Suprapubic skin (tissue), 4 donors: Measurements from ENCODE around the gene CALHM1. TPM values are rescaled to one million over a fixed set of nuclear protein-coding genes. Genes with fewer than 3 reads are reported as not detected.
A peak's percentile ranks its signal among the peaks of the same experiment; 100 is the strongest.

ENCODE experiments used
- DNase-seq, 2 donors: peaks; one replicate each; pipeline ENCODE4 v3.0.0-alpha.2; 2019; ENCODE audit warnings: low spot score in 2 of 2
- H3K27ac ChIP-seq: fragments of 200-600 bp; sonication (generic); one replicate; pipeline ENCODE4 v1.5.1; 2019
- H3K27me3 ChIP-seq: fragments of 200-600 bp; sonication (generic); one replicate; pipeline ENCODE4 v1.5.1; 2019
- H3K36me3 ChIP-seq: fragments of 200-600 bp; sonication (generic); one replicate; pipeline ENCODE4 v1.5.1; 2019
- H3K4me1 ChIP-seq: fragments of 200-600 bp; sonication (generic); one replicate; pipeline ENCODE4 v1.5.1; 2019
- H3K4me3 ChIP-seq: fragments of 200-600 bp; sonication (generic); one replicate; pipeline ENCODE4 v1.5.1; 2019; ENCODE audit warnings: mild to moderate bottlenecking
- H3K9me3 ChIP-seq: fragments of 200-600 bp; sonication (generic); one replicate; pipeline ENCODE4 v1.5.1; 2019
- EP300 ChIP-seq: sonication (generic); formaldehyde crosslinking; IDR thresholded peaks from one replicate; pipeline ENCODE4 v1.6.1; 2017; ENCODE audit warnings: antibody characterized with exemption
- POLR2A ChIP-seq, 2 donors: fragments of 450-650 bp; IDR thresholded peaks; one replicate each; pipeline ENCODE4 v1.6.1; 2017; ENCODE audit warnings: antibody characterized with exemption in 2 of 2, mild to moderate bottlenecking in 2 of 2, moderate library complexity in 2 of 2
- POLR2AphosphoS5 ChIP-seq, 3 donors: sonication (generic); formaldehyde crosslinking; IDR thresholded peaks; one replicate each; pipeline ENCODE4 v1.6.1; 2017; ENCODE audit warnings: antibody characterized with exemption in 3 of 3
- WGBS: methylation state at CpG from one replicate; pipeline ENCODE4 v1.1.5; 2018; 5-methylcytosine and 5-hydroxymethylcytosine counted together
- total RNA-seq, 4 donors: library from RNA; depleted of rRNA; stranded (reverse); fragments of >200 nt; gene quantifications; one replicate each; pipeline ENCODE4 v1.1.0, GENCODE V29; 2016
- TF ChIP-seq, protein P1 (sequence below), 2 donors: fragments of 200-600 bp in 1 of 2; fragments of 450-650 bp in 1 of 2; sonication (generic) in 1 of 2; IDR thresholded peaks; one replicate each; pipeline ENCODE4 v1.5.1; 2016 to 2019; ENCODE audit warnings: antibody characterized with exemption in 2 of 2, mild to moderate bottlenecking in 1 of 2, moderate library complexity in 1 of 2

CALHM1 gene
- total RNA-seq, 4 donors from 2014 or later = not detected

DNA sequence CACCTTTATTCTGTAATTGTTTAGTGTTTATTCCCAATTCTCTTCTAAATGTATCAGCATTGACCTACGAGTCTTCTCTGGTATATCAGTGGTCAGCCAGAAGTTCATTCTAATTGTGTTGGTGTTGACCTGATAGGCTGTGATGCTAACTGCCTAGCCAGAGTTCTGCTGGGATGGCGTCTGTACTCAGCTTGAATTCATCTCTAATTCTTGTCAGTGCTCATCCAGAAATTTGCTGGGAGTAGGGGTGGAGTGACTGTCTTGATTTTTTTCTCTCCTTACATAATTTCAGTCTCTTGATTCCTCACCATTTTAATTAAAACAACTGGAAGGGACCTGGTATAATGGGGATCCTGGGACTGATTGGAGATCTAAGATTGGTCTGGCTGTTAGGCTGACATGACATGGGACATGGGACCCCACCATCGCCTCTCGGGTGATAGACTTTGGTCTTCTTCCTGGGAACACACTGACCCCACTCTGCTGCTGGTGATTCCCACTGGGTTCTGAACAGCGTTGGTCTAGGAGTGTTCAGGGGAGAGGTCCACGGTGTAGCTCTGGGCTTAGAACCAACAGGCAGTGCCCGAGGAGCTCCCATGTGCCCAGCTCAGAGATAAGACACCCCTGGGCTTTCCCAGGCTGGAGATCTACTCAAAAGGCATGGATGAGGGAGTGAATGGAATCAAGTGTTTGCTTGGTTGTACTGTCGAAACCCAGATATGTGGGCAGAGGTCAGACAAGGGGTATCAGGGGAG, 38.6 kb upstream of the CALHM1 start:
- Histone ChIP-seq H3K27me3 (peaks cover 61% of the 10 kb centered on the region), H3K4me1 (peaks cover 17% of the 10 kb centered on the region), H3K9me3 (no peaks in the 10 kb centered on the region), H3K27ac (no peak overlapping the region), H3K36me3 (no peaks in the 10 kb centered on the region), H3K4me3 (no peak overlapping the region)
- 87% methylated on average over 8 of the region's 8 CpGs for WGBS
- DNase-seq = no peak
- TF ChIP-seq, protein P1, sequence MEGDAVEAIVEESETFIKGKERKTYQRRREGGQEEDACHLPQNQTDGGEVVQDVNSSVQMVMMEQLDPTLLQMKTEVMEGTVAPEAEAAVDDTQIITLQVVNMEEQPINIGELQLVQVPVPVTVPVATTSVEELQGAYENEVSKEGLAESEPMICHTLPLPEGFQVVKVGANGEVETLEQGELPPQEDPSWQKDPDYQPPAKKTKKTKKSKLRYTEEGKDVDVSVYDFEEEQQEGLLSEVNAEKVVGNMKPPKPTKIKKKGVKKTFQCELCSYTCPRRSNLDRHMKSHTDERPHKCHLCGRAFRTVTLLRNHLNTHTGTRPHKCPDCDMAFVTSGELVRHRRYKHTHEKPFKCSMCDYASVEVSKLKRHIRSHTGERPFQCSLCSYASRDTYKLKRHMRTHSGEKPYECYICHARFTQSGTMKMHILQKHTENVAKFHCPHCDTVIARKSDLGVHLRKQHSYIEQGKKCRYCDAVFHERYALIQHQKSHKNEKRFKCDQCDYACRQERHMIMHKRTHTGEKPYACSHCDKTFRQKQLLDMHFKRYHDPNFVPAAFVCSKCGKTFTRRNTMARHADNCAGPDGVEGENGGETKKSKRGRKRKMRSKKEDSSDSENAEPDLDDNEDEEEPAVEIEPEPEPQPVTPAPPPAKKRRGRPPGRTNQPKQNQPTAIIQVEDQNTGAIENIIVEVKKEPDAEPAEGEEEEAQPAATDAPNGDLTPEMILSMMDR (IDR thresholded peaks at IDR 0.05) = no peak
- no peak for TF ChIP-seq POLR2AphosphoS5 (IDR thresholded peaks at IDR 0.05)
- no peak for TF ChIP-seq POLR2A (IDR thresholded peaks at IDR 0.05)
- no peak for TF ChIP-seq EP300

DNA sequence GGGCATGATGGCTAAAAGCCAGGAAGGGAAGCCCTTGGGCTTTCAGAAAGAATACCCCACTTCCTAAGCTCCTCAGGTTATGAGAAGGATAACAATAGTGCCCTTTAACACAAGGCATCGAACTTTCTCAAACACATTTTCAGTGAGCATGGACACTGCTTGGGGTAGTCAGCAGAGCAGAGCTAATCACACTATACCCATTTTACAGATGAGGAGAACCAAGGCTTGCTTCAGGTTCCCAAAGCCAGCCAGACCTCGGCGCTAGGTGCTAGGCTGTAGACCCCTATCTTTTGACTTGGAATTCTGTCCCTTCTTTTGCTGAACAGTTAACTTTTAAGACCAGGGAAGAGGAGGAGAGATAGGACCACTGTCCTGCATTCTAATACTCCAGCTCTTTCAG, 36.6 kb upstream of the CALHM1 start:
- 88% methylated on average over 3 of the region's 3 CpGs for WGBS
- peaks cover 56% of the 10 kb centered on the region for H3K27me3 ChIP-seq

DNA sequence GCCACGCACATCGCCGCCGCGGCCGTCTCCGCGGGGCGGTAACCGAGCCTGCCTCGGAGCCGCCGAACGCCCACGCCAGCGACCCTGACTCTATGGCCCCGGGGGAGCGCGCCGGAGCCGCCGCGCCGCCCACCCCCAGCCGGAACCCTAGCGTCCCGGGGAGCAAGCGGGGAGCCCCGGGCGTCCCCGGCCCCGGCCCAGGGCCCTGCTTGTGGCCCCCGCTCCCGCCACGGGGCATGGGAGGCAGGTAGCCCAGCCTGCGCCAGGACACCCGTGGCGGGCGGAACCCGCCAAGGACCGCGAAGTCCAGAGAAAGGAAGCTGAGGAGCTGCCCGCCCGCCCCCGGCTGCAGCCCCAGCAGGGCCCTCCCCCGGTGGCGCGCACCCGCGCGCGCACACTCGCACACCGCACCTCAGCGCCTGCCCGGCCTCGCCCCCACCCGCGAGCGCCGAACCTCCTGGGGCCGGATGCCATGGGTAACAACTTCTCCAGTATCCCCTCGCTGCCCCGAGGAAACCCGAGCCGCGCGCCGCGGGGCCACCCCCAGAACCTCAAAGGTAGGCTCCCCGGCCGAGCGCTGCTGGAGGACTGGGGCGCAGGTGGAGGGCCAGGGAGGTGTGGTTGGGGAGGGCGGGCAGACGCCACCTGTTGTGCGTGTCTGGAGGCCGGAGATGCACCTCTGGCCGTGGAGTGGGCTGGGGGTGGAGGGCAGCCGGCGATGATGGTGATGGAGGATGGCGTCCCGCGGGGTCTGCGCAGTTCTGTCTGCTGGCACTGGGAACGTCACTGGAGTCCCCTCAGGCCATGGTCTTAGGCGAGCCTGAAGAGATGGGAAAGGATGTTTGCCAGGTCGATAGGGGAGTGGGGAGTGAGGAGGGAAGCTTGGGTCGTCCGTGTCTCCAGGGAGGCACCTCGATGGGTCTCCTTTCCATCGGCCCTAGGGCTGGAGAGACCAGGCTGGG, 35.5 kb upstream of the CALHM1 start:
- no peak for TF ChIP-seq POLR2A (IDR thresholded peaks at IDR 0.05)
- TF ChIP-seq POLR2AphosphoS5 (IDR thresholded peaks at IDR 0.05) = no peak
- TF ChIP-seq, protein P1 (IDR thresholded peaks at IDR 0.05) = no peak
- TF ChIP-seq EP300 = no peak
- 3% methylated on average over 21 of the region's 92 CpGs for WGBS
- H3K27ac ChIP-seq = no peak overlapping the region
- H3K36me3 ChIP-seq = no peaks in the 10 kb centered on the region
- H3K9me3 ChIP-seq = no peaks in the 10 kb centered on the region
- no peak for DNase-seq
- H3K4me3 ChIP-seq = peak overlapping the region; percentile 62
- H3K4me1 ChIP-seq = peaks cover 17% of the 10 kb centered on the region
- H3K27me3 ChIP-seq = peaks cover 47% of the 10 kb centered on the region

More for the DNA sequence above, 36.6 kb upstream of the CALHM1 start:
- DNase-seq = no peak
- Histone ChIP-seq H3K27ac (no peak overlapping the region), H3K4me3 (no peak overlapping the region), H3K9me3 (no peaks in the 10 kb centered on the region), H3K36me3 (no peaks in the 10 kb centered on the region), H3K4me1 (peaks cover 17% of the 10 kb centered on the region)
- TF ChIP-seq POLR2AphosphoS5 (IDR thresholded peaks at IDR 0.05) (no peak), EP300 (no peak), POLR2A (IDR thresholded peaks at IDR 0.05) (no peak)
- TF ChIP-seq, protein P1 (IDR thresholded peaks at IDR 0.05) = no peak

DNA sequence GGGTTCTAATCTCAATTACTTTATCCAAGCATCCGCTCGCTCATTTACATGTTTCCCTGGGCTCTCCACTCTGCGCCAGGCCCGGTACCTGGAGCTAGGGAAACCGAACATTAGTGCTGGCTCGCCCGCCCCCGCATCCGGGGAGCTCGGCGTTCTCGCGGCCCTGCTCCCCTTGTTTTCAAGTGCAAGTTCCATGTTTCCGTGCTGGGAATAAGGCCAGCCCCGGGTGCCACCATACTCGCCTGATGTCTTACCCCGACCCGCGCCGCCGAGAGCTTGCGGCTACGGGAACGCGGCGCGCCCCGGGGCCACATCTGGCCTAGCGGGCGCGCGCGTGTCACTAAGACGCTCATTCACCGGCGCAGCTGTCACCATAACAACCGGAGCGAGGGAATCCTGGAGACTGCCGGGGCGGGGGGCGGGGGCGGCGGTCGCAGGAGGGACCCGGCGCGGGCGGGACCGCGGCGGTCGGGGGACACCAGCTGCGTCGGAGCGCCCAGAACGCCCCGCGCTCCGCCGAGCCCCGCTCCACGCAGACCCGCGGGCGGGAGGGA, 34.7 kb upstream of the CALHM1 start, which contains the start of gene NEURL1:
NEURL1 (plus strand) TSS at position 344 of the 554 bp plus-strand sequence. CDS start 683 bp downstream, outside the sequence.
- Histone ChIP-seq H3K9me3 (no peaks in the 10 kb centered on the region), H3K4me3 (peak within 1 kb of the TSS; percentile 62), H3K27ac (no peak within 1 kb of the TSS), H3K27me3 (peaks cover 47% of the 10 kb centered on the region), H3K36me3 (no peaks in the 10 kb centered on the region), H3K4me1 (peaks cover 17% of the 10 kb centered on the region)
- WGBS = 10% methylated on average over 14 of the region's 65 CpGs
- no peak for TF ChIP-seq POLR2A (IDR thresholded peaks at IDR 0.05)
- no peak for TF ChIP-seq POLR2AphosphoS5 (IDR thresholded peaks at IDR 0.05)
- no peak for TF ChIP-seq EP300
- TF ChIP-seq, protein P1 (IDR thresholded peaks at IDR 0.05) = no peak
- no peak for DNase-seq
